NCI-H2029 (cell line): ENCODE measurements around the gene VPS33B.

Experiments used
- DNase-seq: peaks from one replicate; lab custom pipeline; 2025; lab: John Stamatoyannopoulos, UW

Gene VPS33B

GRCh38 chr15:90974216-90974615, 48.2 kb downstream of the VPS33B start:
- DNase-seq = no peak

DNA sequence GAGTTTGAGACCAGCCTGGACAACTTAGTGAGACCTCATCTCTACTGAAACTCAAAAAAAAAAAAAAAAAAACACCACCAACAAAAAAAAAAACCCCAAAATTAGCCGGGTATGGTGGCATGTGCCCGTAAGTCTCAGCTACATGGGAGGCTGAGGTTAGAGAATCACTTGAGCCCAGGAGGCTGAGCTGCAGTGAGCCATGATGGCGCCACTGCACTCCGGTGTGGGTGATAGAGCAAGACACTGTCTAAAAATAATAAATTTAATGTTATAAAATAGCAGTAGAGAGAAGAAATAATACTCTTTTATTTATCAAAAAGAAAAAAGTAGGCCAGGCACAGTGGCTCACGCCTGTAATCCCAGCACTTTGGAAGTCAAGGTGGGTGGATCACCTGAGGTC, 50.3 kb downstream of the VPS33B start:
- DNase-seq = no peak

DNA sequence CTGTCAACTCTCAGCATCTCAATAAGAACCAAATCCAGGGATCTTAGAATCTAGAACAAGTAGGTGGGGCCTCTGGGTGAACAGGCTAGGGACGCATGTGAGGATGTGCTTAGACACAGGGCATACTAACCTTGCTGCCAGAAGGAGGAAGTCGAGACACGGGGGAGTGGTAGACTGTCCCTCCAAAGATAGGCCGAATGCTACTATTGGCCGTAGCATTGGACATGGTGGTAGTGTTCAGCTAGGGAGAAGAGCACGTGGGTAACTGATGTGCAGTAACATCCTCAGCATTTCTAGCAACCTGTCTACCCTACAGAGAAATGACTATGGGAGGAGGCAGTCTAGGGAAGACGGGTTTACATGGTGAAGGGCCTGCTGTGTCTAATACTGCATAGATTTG, 52.1 kb downstream of the VPS33B start:
- no peak for DNase-seq

DNA sequence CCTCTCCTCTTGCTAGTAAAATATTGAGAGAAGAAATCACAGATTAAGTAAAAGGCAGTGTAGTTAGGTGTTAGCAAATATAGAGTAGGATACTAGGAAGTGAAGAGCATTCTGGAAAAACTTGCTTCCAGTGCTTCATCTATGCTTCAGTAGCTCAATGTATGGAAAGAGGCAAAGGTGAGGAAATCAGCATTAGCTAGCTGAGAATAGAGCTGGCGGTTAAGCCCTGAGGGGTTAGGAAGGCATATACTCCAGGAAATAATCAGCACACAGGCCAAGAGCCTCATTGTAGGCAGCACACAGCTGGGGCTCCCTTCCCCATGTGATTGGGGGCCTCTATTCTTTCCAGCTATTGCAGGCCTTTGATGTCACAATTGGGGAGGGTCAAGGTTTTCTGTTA, 54.0 kb downstream of the VPS33B start:
- DNase-seq = no peak

- no peak for DNase-seq
Observed at GRCh38 chr15:90967206-90967605, 55.2 kb downstream of the VPS33B start.

DNA sequence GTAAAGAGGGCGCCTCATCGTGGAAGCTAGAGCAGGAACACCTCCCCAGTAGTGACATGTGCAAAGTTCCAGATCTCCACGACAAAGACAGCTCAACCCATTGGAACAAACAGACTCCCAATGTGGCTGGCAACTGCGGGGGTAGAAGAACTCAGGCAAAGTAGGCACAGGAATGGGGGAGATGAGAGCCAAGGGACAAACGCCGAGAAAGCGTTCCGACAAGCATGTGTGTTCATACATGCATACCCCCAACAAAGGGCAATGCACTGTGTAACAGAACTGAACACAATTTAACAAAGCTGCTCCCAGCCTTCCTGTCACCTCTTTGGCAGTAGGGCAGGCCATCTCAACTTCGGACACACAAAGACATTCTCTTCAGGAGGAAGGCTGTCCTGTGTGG, 56.1 kb downstream of the VPS33B start:
- DNase-seq = no peak

- DNase-seq = no peak
Observed at GRCh38 chr15:90962021-90962420, 60.4 kb downstream of the VPS33B start.

- DNase-seq = no peak
Observed at GRCh38 chr15:90960298-90961091, 61.9 kb downstream of the VPS33B start.

GRCh38 chr15:90959894-90960293, 62.5 kb downstream of the VPS33B start:
- no peak for DNase-seq

DNA sequence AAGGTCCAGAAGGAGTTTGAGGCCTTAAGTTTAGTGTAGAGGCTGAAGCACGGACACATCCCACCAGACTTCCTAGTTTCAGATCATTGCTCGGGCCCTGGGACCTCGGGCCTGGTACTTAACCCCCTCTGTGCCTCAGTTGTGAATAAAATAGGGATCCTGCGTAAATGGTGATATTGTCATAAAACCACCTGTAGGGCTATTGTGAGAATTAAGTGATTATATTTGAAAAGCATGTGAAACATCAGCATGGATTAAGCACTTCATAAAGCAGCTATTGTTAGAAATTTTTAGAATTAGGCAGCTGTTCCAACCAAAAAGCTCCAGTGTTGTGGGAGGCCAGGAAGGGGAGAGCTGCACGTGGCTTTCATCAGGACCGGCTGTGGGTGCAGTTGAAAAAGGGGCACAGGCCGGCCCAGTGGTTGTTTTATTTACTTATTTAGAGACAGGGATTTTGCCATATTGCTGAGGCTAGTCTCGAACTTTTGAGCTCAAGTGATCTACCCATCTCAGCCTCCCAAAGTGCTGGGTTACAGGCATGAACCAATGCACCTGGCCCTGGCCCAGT, 63.3 kb downstream of the VPS33B start:
- DNase-seq = no peak

DNA sequence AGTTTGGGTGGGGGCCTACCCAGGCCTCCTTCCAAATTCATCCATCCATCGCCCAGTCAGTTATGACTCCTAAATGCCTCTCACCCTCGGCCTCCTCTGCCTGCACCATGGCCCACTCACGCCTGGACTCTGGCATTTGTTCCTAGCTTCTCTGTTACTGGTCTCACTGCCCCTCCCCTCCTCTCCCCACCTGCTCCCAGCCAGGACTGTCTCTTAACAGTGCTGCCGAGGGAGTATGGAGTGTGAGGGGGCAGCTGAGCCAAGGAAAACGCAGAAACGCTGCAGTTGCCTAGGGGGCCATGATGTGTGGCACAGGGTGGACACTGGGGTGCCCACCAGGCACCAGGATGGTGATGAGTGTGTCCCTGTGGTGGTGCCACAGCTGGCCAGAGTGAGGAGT, 64.6 kb downstream of the VPS33B start:
- DNase-seq = no peak

- no peak for DNase-seq
Observed at GRCh38 chr15:90957031-90957790, 65.2 kb downstream of the VPS33B start.

DNA sequence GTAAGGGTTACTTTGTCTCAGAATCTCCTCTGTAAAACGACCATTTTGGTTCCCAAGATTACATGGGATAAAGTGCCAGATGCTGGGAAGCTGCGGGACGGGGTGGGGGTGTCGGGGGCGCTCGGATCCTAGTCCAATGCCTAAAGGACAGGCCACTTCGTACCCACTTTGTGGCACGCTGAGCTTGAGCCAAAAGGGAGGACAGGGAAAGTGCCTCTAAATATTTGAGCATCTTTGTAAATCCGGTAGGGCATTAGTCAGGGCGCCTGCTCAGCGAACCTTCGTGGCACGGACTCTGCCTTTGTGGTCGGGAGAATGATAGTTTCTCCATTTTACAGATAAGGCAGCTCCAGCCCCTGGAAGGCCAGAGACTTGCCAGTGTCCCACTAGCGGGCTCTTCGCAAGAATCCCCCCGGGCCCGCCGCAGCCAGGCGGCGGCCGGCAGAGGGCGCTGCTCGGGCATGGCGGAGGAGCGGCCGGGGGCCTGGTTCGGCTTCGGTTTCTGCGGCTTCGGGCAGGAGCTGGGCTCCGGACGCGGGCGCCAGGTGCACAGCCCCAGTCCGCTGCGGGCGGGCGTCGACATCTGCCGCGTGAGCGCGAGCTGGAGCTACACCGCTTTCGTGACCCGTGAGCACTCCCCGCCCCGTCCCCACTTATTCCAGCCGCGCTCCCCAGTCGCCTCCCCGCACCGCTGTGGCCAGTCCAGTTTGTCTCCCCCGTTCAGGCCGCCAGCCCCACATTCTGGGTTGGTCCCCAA, 65.9 kb downstream of the VPS33B start:
- peak; percentile 24 for DNase-seq

- peak; percentile 22 for DNase-seq
Observed at GRCh38 chr15:90955624-90956273, 66.6 kb downstream of the VPS33B start.

GRCh38 chr15:90954712-90955623, 67.4 kb downstream of the VPS33B start, which contains the start of gene RCCD1:
RCCD1 (plus strand) TSS chr15:90954884; CDS start chr15:90956735, 1,851 bp downstream.
- DNase-seq = peak; percentile 84

GRCh38 chr15:90953947-90954711, 68.3 kb downstream of the VPS33B start:
- no peak for DNase-seq

- no peak for DNase-seq
Observed at GRCh38 chr15:90952901-90953677, 69.3 kb downstream of the VPS33B start.

DNA sequence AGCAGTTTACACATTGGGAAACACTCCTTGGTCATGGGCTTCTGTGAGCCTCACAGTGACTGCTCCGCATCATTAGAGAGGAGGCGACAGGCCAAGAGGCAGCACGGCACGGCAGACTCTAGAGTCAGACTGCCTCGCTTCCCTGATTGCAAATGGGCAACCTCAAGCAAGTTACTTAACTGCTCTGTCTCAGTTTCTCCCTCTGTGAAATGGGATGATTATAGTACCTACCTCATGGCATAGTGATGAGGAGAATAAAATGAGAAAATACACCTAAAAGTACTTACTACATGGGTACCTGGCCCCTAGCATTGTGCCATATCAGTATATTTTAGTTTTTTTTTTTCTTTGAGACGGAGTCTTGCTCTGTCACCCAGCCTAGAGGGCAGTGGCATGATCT, 71.7 kb downstream of the VPS33B start:
- no peak for DNase-seq
